HepG2 (cell line): ENCODE measurements around the gene PDE4D.

Experiments
- ARHGAP35 ChIP-seq: sonication (generic); formaldehyde crosslinking; IDR thresholded peaks from 2 replicates; pipeline ENCODE4 v1.9.0; 2022; ENCODE audit warnings: mild to moderate bottlenecking, inconsistent platforms, moderate library complexity, missing genetic modification reagents, borderline replicate concordance
- NFRKB ChIP-seq: fragments of 450-650 bp; IDR thresholded peaks from 2 replicates; pipeline ENCODE4 v1.6.1; 2017
- SMC3 ChIP-seq: IDR thresholded peaks from 2 replicates; pipeline ENCODE4 v1.6.1; 2011; ENCODE audit warnings: low read length, improper control_type of control experiment
- TMF1 ChIP-seq: sonication (generic); formaldehyde crosslinking; IDR thresholded peaks from 2 replicates; pipeline ENCODE4 v1.8.1; 2022; ENCODE audit warnings: low read depth, missing genetic modification reagents
- YY1 ChIP-seq: IDR thresholded peaks from 2 replicates; pipeline ENCODE4 v1.6.1; 2011; ENCODE audit warnings: low read length, low read depth, moderate library complexity, mild to moderate bottlenecking; ENCODE audit not compliant: insufficient read depth, insufficient replicate concordance
- ZNF720 ChIP-seq: sonication (generic); formaldehyde crosslinking; IDR thresholded peaks from 2 replicates; pipeline ENCODE4 v1.4.0; 2020; ENCODE audit warnings: missing genetic modification reagents
- ZSCAN29 ChIP-seq: sonication (generic); formaldehyde crosslinking; conservative IDR thresholded peaks from 2 replicates; pipeline ENCODE4 v1.4.0; 2020; ENCODE audit warnings: mild to moderate bottlenecking, missing genetic modification reagents
- TF ChIP-seq, protein P1 (sequence below): sonication (generic); formaldehyde crosslinking; IDR thresholded peaks from 2 replicates; pipeline ENCODE4 v1.5.0; 2020; ENCODE audit warnings: mild to moderate bottlenecking, missing genetic modification reagents
- TF ChIP-seq, protein P2 (sequence below): IDR thresholded peaks from 2 replicates; pipeline ENCODE4 v1.6.1; 2016; ENCODE audit warnings: missing compliant biosample characterization, missing genetic modification reagents, borderline replicate concordance

DNA sequence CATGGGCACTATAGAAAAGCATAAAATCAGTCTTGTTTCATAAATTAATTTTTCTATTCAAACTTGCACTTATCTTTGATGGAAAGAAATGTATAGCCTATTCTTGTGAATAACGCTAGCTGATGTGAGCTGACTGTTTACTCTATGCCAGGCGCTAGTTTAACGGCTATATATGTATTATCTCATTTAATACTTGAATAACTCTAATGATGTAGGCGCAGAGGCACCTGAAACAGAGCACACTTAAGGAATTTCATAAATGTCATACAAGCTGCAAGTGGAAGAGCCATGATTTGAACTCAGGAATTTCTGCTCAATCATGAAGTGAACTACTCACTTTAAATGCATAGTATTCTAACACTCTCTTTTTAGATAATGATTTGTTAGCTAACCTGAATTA lies 551.8 kb downstream of the PDE4D start:
- TF ChIP-seq SMC3 (no peak), ZSCAN29 (CRISPR knock-in tag) (no peak), TMF1 (no peak), YY1 (no peak), ZNF720 (CRISPR knock-in tag) (no peak), ARHGAP35 (CRISPR knock-in tag) (no peak), NFRKB (no peak)
- TF ChIP-seq, protein P1, sequence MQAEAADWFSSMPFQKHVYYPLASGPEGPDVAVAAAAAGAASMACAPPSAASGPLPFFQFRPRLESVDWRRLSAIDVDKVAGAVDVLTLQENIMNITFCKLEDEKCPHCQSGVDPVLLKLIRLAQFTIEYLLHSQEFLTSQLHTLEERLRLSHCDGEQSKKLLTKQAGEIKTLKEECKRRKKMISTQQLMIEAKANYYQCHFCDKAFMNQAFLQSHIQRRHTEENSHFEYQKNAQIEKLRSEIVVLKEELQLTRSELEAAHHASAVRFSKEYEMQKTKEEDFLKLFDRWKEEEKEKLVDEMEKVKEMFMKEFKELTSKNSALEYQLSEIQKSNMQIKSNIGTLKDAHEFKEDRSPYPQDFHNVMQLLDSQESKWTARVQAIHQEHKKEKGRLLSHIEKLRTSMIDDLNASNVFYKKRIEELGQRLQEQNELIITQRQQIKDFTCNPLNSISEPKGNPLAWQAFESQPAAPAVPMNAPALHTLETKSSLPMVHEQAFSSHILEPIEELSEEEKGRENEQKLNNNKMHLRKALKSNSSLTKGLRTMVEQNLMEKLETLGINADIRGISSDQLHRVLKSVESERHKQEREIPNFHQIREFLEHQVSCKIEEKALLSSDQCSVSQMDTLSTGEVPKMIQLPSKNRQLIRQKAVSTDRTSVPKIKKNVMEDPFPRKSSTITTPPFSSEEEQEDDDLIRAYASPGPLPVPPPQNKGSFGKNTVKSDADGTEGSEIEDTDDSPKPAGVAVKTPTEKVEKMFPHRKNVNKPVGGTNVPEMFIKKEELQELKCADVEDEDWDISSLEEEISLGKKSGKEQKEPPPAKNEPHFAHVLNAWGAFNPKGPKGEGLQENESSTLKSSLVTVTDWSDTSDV, result no peak
- TF ChIP-seq, protein P2, sequence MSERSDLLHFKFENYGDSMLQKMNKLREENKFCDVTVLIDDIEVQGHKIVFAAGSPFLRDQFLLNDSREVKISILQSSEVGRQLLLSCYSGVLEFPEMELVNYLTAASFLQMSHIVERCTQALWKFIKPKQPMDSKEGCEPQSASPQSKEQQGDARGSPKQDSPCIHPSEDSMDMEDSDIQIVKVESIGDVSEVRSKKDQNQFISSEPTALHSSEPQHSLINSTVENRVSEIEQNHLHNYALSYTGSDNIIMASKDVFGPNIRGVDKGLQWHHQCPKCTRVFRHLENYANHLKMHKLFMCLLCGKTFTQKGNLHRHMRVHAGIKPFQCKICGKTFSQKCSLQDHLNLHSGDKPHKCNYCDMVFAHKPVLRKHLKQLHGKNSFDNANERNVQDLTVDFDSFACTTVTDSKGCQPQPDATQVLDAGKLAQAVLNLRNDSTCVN (CRISPR knock-in tag), result no peak
